Transverse colon (tissue), 4 donors: Measurements from ENCODE around the gene LCMT1. TPM values are rescaled to one million over a fixed set of nuclear protein-coding genes. Genes with fewer than 3 reads are reported as not detected.
A peak's percentile ranks its signal among the peaks of the same experiment; 100 is the strongest.
"Not testable (repeated sequence)": the region's sequence is repeated elsewhere in the genome, so short reads cannot be mapped to it uniquely, and the experiment has no call there.

ENCODE experiments used
- DNase-seq: peaks from one replicate; pipeline ENCODE4 v3.0.0-alpha.2; 2019
- H3K27ac ChIP-seq, 4 donors: fragments of 200-600 bp; sonication (generic); 2 replicates each; pipeline ENCODE4 v1.5.1; 2016 to 2018; ENCODE audit warnings: inconsistent platforms in 4 of 4
- H3K27me3 ChIP-seq: fragments of 200-600 bp; sonication (generic); 2 replicates; pipeline ENCODE4 v1.5.1; 2017; ENCODE audit warnings: inconsistent platforms
- H3K36me3 ChIP-seq, 4 donors: fragments of 200-600 bp; sonication (generic); 2 replicates each; pipeline ENCODE4 v1.5.1; 2017 to 2019; ENCODE audit warnings: inconsistent platforms in 4 of 4
- H3K4me1 ChIP-seq, 4 donors: fragments of 200-600 bp; sonication (generic); 2 replicates each; pipeline ENCODE4 v1.5.1; 2017 to 2020; ENCODE audit warnings: inconsistent platforms in 4 of 4
- H3K4me3 ChIP-seq, 4 donors: fragments of 200-600 bp; sonication (generic); 1 replicate in 1 of 4; 2 replicates in 3 of 4; pipeline versions ENCODE4 v1.5.1 to v1.6.1; 2017 to 2019; ENCODE audit warnings: inconsistent platforms in 4 of 4
- H3K9me3 ChIP-seq, 2 donors: fragments of 200-600 bp; sonication (generic); 2 replicates each; pipeline ENCODE4 v1.5.1; 2017 to 2019; ENCODE audit warnings: inconsistent platforms in 2 of 2
- EP300 ChIP-seq: sonication (generic); formaldehyde crosslinking; IDR thresholded peaks from one replicate; pipeline ENCODE4 v1.6.1; 2017; ENCODE audit warnings: antibody characterized with exemption, low read depth
- POLR2A ChIP-seq: fragments of 450-650 bp; IDR thresholded peaks from one replicate; pipeline ENCODE4 v1.6.1; 2016; ENCODE audit warnings: antibody characterized with exemption, mild to moderate bottlenecking, moderate library complexity
- POLR2AphosphoS5 ChIP-seq, 3 donors: sonication (generic); formaldehyde crosslinking; IDR thresholded peaks; one replicate each; pipeline ENCODE4 v1.6.1; 2016; ENCODE audit warnings: antibody characterized with exemption in 3 of 3
- WGBS, 2 donors: methylation state at CpG; one replicate each; pipeline ENCODE4 v1.1.5; 2018; ENCODE audit warnings: low coverage in 1 of 2; 5-methylcytosine and 5-hydroxymethylcytosine counted together
- in situ Hi-C, 4 donors: fragments of 200-750 bp; cut with MboI; loops; one replicate each; pipeline versions ENCODE4 v1.15.0 to v1.15.1; 2017; ENCODE audit warnings: low sequenced_read_pairs in 3 of 4, low pct_ligation_motif_present in 1 of 4, low pct_unique_long_range_greater_than_20kb in 1 of 4
- intact Hi-C: fragments of 100-400 bp; cut with DNase I; formaldehyde crosslinking; loops from one replicate; pipeline ENCODE4 v1.15.1; 2023; ENCODE audit warnings: low total_unique reads
- total RNA-seq, 4 donors: library from RNA; depleted of rRNA; stranded (reverse); fragments of >200 nt; gene quantifications; one replicate each; pipeline ENCODE4 v1.1.0, GENCODE V29; 2016
- TF ChIP-seq, protein P1 (sequence below), 5 experiments: fragments of 200-600 bp in 3 of 5; fragments of 450-650 bp in 2 of 5; sonication (generic) in 3 of 5; IDR thresholded peaks; 1 replicate in 2 of 5; 2 replicates in 3 of 5; pipeline ENCODE4 v1.5.1; 2016 to 2017; ENCODE audit warnings: antibody characterized with exemption in 5 of 5, inconsistent platforms in 3 of 5, mild to moderate bottlenecking in 2 of 5, moderate library complexity in 1 of 5

Gene LCMT1
- total RNA-seq, 4 donors from 2014 or later = 23.5 to 53.7 (median 43.6) TPM

DNA sequence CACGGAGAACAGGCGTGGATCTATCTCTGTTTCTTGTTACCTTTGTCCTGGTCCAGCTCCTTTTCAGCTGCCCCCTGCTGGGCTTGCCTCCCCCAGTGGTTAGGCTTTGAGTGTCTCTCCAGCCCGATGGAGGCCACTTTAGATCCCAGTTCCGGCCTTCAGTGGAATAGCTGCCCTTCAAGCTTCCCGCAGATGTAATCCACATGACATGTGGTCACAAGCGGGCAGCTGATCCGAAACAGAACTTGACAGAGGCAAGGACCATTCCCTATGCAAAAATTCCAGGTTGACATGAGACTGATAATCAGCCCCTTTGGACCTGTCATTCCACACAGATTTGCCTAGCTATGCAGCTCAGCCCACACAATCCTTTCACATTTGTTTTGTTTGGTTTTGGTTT, 64.6 kb downstream of the LCMT1 start:
- Histone ChIP-seq H3K27me3 (no peaks in the 10 kb centered on the region), H3K9me3 (no peaks in the 10 kb centered on the region), H3K4me3 (no peak overlapping the region), H3K27ac (no peak overlapping the region), H3K36me3 (peaks cover 0 to 18% (median 8%) of the 10 kb centered on the region in 4 donors), H3K4me1 (peaks cover 0 to 21% (median 11%) of the 10 kb centered on the region in 4 donors)
- DNase-seq = no peak
- TF ChIP-seq POLR2AphosphoS5 (IDR thresholded peaks at IDR 0.05) = no peak
- TF ChIP-seq POLR2A = no peak
- no peak for TF ChIP-seq EP300
- TF ChIP-seq, protein P1, sequence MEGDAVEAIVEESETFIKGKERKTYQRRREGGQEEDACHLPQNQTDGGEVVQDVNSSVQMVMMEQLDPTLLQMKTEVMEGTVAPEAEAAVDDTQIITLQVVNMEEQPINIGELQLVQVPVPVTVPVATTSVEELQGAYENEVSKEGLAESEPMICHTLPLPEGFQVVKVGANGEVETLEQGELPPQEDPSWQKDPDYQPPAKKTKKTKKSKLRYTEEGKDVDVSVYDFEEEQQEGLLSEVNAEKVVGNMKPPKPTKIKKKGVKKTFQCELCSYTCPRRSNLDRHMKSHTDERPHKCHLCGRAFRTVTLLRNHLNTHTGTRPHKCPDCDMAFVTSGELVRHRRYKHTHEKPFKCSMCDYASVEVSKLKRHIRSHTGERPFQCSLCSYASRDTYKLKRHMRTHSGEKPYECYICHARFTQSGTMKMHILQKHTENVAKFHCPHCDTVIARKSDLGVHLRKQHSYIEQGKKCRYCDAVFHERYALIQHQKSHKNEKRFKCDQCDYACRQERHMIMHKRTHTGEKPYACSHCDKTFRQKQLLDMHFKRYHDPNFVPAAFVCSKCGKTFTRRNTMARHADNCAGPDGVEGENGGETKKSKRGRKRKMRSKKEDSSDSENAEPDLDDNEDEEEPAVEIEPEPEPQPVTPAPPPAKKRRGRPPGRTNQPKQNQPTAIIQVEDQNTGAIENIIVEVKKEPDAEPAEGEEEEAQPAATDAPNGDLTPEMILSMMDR (IDR thresholded peaks at IDR 0.05) = no peak
- 88% methylated on average over 7 of the region's 7 CpGs; no CpG with 5 or more reads in 1 of the 2 donors for WGBS, 2 donors
- intact Hi-C loops (no loop called here), in situ Hi-C loops (no loop called here)

DNA sequence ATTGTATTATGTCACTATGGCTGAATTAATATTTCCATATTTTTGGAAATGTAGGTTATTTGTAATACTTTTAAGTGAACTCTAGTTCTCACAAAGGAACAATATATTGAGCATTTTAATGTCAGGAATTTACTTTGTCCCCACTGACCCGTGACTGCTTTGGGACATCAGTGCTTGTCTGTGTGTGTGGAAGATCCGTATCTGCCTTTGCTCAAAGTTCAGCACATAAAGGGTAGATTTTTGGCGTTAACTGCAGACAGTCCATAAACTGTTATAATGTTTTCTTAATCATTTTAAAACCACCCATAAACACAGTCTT, 65.9 kb downstream of the LCMT1 start:
- no peaks in the 10 kb centered on the region for H3K9me3 ChIP-seq
- in situ Hi-C loops = no loop called here
- 31 to 49% methylated on average over 3 of the region's 3 CpGs for WGBS, 2 donors
- no peak for DNase-seq
- intact Hi-C loops = no loop called here
- H3K4me3 ChIP-seq = no peak overlapping the region
- TF ChIP-seq EP300 (no peak), POLR2AphosphoS5 (IDR thresholded peaks at IDR 0.05) (no peak), POLR2A (no peak)
- TF ChIP-seq, protein P1 (IDR thresholded peaks at IDR 0.05) = no peak
- no peaks in the 10 kb centered on the region for H3K27me3 ChIP-seq
- H3K4me1 ChIP-seq = peaks cover 0 to 21% (median 11%) of the 10 kb centered on the region in 4 donors
- peaks cover 0 to 12% (median 4%) of the 10 kb centered on the region in 4 donors for H3K36me3 ChIP-seq
- H3K27ac ChIP-seq = peak overlapping the region in 3 of 4 donors; percentile 64 to 82 (median 71)

DNA sequence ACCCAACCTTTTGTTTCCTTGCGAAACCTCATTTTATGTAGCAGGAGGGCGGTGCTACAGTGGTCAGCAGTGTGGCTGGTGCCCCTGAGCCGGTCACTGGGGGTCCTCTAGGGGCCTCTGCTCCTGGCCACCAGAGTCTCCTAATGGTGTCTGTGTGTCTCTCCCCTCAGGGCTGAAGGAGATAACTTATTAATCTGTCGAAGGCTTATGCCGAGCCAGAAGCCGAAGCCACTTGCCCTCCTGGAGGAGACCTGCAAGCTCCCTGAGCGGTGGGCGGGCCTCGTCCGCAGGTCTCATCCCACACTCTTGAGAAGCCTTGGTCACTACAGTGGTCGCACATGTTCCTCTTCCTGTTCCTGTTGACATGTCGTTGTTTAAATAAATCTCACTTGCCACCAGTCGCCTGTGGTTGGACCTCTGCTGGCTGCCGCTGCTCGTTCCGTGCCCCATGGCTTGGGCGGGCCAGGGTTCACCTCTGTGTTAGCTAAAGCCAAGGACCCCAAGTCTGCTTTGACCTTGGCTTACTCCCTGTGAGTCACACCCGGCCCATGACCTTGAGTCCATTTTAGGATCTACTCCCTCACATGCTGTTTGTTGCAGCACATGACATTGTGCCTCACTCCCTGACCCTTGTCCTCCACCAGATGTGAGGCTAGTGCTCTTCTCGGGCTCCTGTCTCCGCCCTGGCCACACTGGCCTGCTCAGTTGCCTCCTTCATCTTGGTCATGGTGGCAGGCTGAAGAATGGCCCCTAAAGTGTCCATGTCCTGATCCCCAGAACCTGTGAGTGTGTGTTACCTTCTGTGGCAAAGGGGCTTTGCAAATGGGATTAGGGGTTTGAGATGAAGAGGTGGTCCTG, 66.5 kb downstream of the LCMT1 start:
- Histone ChIP-seq H3K27me3 (no peaks in the 10 kb centered on the region), H3K4me3 (peak overlapping the region in 1 of 4 donors; percentile 26), H3K9me3 (no peaks in the 10 kb centered on the region), H3K36me3 (peaks cover 0 to 12% (median 3%) of the 10 kb centered on the region in 4 donors), H3K27ac (peak overlapping the region; percentile 51 to 82 (median 68)), H3K4me1 (peaks cover 0 to 21% (median 11%) of the 10 kb centered on the region in 4 donors)
- no peak for TF ChIP-seq POLR2A
- no peak for TF ChIP-seq EP300
- TF ChIP-seq POLR2AphosphoS5 (IDR thresholded peaks at IDR 0.05) = peak in 2 of 3 donors; percentile 41 to 67
- TF ChIP-seq, protein P1 (IDR thresholded peaks at IDR 0.05) = no peak
- WGBS, 2 donors = 49% methylated on average over 20 of the region's 20 CpGs; no CpG with 5 or more reads in 1 of the 2 donors
- intact Hi-C loops (no loop called here), in situ Hi-C loops (no loop called here)
- peak; percentile 71 for DNase-seq

DNA sequence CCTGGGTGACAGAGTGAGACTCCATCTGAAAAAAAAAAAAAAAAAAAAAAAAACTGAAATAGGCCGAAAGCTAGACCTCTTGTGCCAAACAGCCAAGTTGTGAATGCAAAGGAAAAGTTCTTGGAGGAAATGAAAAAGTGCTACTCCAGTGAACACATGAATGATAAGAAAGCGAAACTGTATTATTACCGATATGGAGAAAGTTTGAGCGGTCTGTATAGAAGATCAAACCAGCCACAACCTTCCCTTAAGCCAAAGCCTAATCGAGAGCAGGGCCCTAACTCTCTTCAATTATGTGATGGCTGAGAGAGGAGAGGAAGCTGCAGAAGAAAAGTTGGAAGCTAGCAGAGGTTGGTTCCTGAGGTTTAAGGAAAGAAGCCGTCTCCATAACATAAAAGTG, 69.7 kb downstream of the LCMT1 start:
- H3K4me3 ChIP-seq, H3K9me3 ChIP-seq, H3K27me3 ChIP-seq, DNase-seq, H3K27ac ChIP-seq, intact Hi-C loops, H3K36me3 ChIP-seq, in situ Hi-C loops: not testable (repeated sequence)
- 75 to 88% methylated on average over 6 of the region's 6 CpGs for WGBS, 2 donors
- H3K4me1 ChIP-seq = peaks cover 0 to 21% (median 11%) of the 10 kb centered on the region in 4 donors
